ENCODE results near the gene FURIN.
"Not testable (repeated sequence)": the region's sequence is repeated elsewhere in the genome, so short reads cannot be mapped to it uniquely, and the experiment has no call there.

The FURIN gene

GRCh38 chr15:90845201-90845949, 23.0 kb upstream of the FURIN start:
- peak in 1 of 2 donors; percentile 64 for DNase-seq

GRCh38 chr15:90849424-90849823, 19.0 kb upstream of the FURIN start:
- not testable (repeated sequence) for DNase-seq

GRCh38 chr15:90851114-90851513, 17.3 kb upstream of the FURIN start:
- peak; percentile 42 to 49 for DNase-seq

GRCh38 chr15:90851940-90852339, 16.4 kb upstream of the FURIN start:
- peak in 1 of 2 donors; percentile 16 for DNase-seq

- no peak for DNase-seq
Measured at GRCh38 chr15:90855139-90855538, 13.2 kb upstream of the FURIN start.

GRCh38 chr15:90857337-90857736, 11.1 kb upstream of the FURIN start:
- DNase-seq = no peak

GRCh38 chr15:90857883-90858443, 10.4 kb upstream of the FURIN start:
- DNase-seq = no peak

- DNase-seq = no peak
Measured at GRCh38 chr15:90859234-90860131, 8.9 kb upstream of the FURIN start.

GRCh38 chr15:90860450-90860849, 7.9 kb upstream of the FURIN start:
- DNase-seq = no peak

- DNase-seq = no peak
Measured at GRCh38 chr15:90860942-90861675, 7.3 kb upstream of the FURIN start.

GRCh38 chr15:90862487-90862886, 5.9 kb upstream of the FURIN start:
- no peak for DNase-seq

GRCh38 chr15:90862964-90863778, 5.2 kb upstream of the FURIN start:
- peak in 1 of 2 donors; percentile 54 for DNase-seq

GRCh38 chr15:90863987-90864386, 4.4 kb upstream of the FURIN start:
- DNase-seq = no peak

GRCh38 chr15:90864507-90864906, 3.9 kb upstream of the FURIN start:
- DNase-seq = no peak

GRCh38 chr15:90865702-90866101, 2.7 kb upstream of the FURIN start:
- no peak for DNase-seq

- DNase-seq = no peak
Measured at GRCh38 chr15:90866161-90866715, 2.1 kb upstream of the FURIN start.

GRCh38 chr15:90866800-90867199, 1.6 kb upstream of the FURIN start:
- DNase-seq = no peak

- no peak for DNase-seq
Measured at GRCh38 chr15:90869140-90869541, 753 bp downstream of the FURIN start.

GRCh38 chr15:90869601-90870353, 1.4 kb downstream of the FURIN start:
- peak in 1 of 2 donors; percentile 73 for DNase-seq

GRCh38 chr15:90870354-90871138, 2.2 kb downstream of the FURIN start:
- no peak for DNase-seq

All from CD4-positive, alpha-beta T cell treated with Interleukin-4 for 1 hour (primary cell).